HCT116 (cell line): ENCODE results near the gene GMDS.

ENCODE experiments used
- CEBPB ChIP-seq: IDR thresholded peaks from 2 replicates; pipeline ENCODE4 v1.6.1; 2012; ENCODE audit warnings: low read depth
- CTCF ChIP-seq, 3 experiments: fragments of 200-600 bp in 1 of 3; sonication (generic) in 1 of 3; IDR thresholded peaks in 2 of 3; conservative IDR thresholded peaks in 1 of 3; 2 replicates each; pipeline ENCODE4 v1.5.1; 2012 to 2017; ENCODE audit warnings: low read depth in 2 of 3, low read length in 2 of 3, antibody characterized with exemption in 1 of 3, borderline replicate concordance in 1 of 3, control low read depth in 1 of 3, mild to moderate bottlenecking in 1 of 3, mixed read lengths in 1 of 3, mixed run types in 1 of 3, moderate library complexity in 1 of 3; ENCODE audit not compliant: insufficient read depth in 1 of 3
- ELF1 ChIP-seq: IDR thresholded peaks from 2 replicates; pipeline ENCODE4 v1.6.1; 2012; ENCODE audit warnings: low read depth, borderline replicate concordance
- EZH2 ChIP-seq: fragments of 200-600 bp; sonication (generic); IDR thresholded peaks from 2 replicates; pipeline ENCODE4 v1.6.1; 2017; ENCODE audit warnings: antibody characterized with exemption, mixed run types
- EZH2phosphoT487 ChIP-seq: fragments of 200-600 bp; IDR thresholded peaks from 2 replicates; pipeline ENCODE4 v1.6.1; 2018; ENCODE audit warnings: antibody characterized with exemption, borderline replicate concordance
- JUND ChIP-seq: IDR thresholded peaks from 2 replicates; pipeline ENCODE4 v1.6.1; 2012
- MAX ChIP-seq: IDR thresholded peaks from 2 replicates; pipeline ENCODE4 v1.6.1; 2012
- POLR2A ChIP-seq: IDR thresholded peaks from 2 replicates; pipeline ENCODE4 v1.7.0; 2011; ENCODE audit warnings: borderline replicate concordance; ENCODE audit not compliant: insufficient read depth, insufficient read length; ENCODE audit errors: extremely low read depth
- RAD21 ChIP-seq: IDR thresholded peaks from 2 replicates; pipeline ENCODE4 v1.6.1; 2012; ENCODE audit warnings: low read depth, mild to moderate bottlenecking
- REST ChIP-seq: IDR thresholded peaks from 2 replicates; pipeline ENCODE4 v1.6.1; 2012; ENCODE audit warnings: low read depth
- SP1 ChIP-seq: IDR thresholded peaks from 2 replicates; pipeline ENCODE4 v1.6.1; 2012; ENCODE audit warnings: low read depth
- SRF ChIP-seq: IDR thresholded peaks from 2 replicates; pipeline ENCODE4 v1.6.1; 2012; ENCODE audit warnings: low read depth
- TCF7L2 ChIP-seq: IDR thresholded peaks from 2 replicates; pipeline ENCODE4 v1.7.0; 2011; ENCODE audit warnings: borderline replicate concordance, inconsistent platforms; ENCODE audit not compliant: insufficient read depth, insufficient read length; ENCODE audit errors: extremely low read depth
- ZNF274 ChIP-seq: fragments of 200-500 bp; sonication (Bioruptor generic); IDR thresholded peaks from 2 replicates; pipeline ENCODE4 v1.6.1; 2014; ENCODE audit warnings: mild to moderate bottlenecking, low read depth, low read length, inconsistent platforms

DNA sequence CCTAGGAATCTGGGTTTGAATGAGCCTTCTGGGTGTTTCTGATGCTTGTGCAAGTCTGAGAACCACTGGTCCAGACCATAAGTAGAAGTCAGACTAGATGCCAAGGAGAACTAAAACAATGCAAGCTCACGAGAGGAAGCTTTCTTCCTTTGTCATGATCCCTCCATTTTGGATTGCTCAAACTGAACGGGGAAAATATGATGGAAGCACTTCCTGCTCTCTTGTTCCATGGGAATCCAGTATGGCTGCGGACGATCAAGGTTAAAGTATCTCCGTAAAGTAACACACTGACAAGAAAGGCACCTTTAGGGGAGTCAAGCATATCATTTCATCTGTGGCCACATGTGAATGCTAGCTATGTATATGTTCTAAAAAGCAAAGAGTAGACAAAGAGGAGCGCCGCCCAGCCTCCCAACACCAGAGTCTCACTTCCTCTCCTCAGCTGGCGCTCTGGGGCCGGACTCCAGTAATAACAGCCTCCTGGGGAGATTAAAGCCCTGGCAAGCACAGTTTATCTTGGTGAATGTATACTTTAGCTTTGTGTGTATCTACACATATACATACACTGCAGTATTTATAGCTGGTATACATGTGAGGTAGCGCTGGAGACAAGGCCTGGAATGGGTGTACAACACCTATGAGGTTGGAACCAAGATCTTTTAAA is 547.6 kb downstream of the GMDS start:
- TF ChIP-seq POLR2A: no peak
- no peak for TF ChIP-seq EZH2phosphoT487
- no peak for TF ChIP-seq SP1
- no peak for TF ChIP-seq ELF1
- no peak for TF ChIP-seq CTCF (IDR thresholded peaks at IDR 0.05 in 2 of 3, conservative IDR thresholded peaks at IDR 0.05 in 1 of 3; ENCODE audit: borderline replicate concordance in 1 of 3, insufficient read depth in 1 of 3, low read depth in 2 of 3, low read length in 2 of 3)
- no peak for TF ChIP-seq ZNF274
- TF ChIP-seq TCF7L2: no peak
- no peak for TF ChIP-seq JUND
- no peak for TF ChIP-seq REST
- no peak for TF ChIP-seq RAD21
- no peak for TF ChIP-seq MAX
- TF ChIP-seq EZH2: no peak
- no peak for TF ChIP-seq CEBPB
- TF ChIP-seq SRF: no peak
